Measurements from ENCODE around the gene ITPR2. TPM values are rescaled to one million over a fixed set of nuclear protein-coding genes. Genes with fewer than 3 reads are reported as not detected.
"Not testable (repeated sequence)": the region's sequence is repeated elsewhere in the genome, so short reads cannot be mapped to it uniquely, and the experiment has no call there.

Gene ITPR2
- total RNA-seq, 1 donor: 77.7 TPM

- no peak for DNase-seq (ENCODE audit: low read depth)
- no peak for TF ChIP-seq CTCF (IDR thresholded peaks at IDR 0.05; ENCODE audit: insufficient read depth, low read depth, low read length)
- H3K4me3 ChIP-seq (ENCODE audit: low read depth, low read length): no peak overlapping the region
Measured at GRCh38 chr12:26431211-26431610, 401.8 kb downstream of the ITPR2 start.

- not testable (repeated sequence) for DNase-seq (ENCODE audit: low read depth); H3K4me3 ChIP-seq (ENCODE audit: low read depth, low read length)
Measured at GRCh38 chr12:26430596-26430995, 402.4 kb downstream of the ITPR2 start.

GRCh38 chr12:26429070-26429691 lies 403.8 kb downstream of the ITPR2 start:
- TF ChIP-seq CTCF (IDR thresholded peaks at IDR 0.05; ENCODE audit: insufficient read depth, low read depth, low read length): no peak
- no peak for DNase-seq (ENCODE audit: low read depth)
- H3K4me3 ChIP-seq (ENCODE audit: low read depth, low read length): no peak overlapping the region

- H3K4me3 ChIP-seq (ENCODE audit: low read depth, low read length): no peak overlapping the region
- DNase-seq (ENCODE audit: low read depth): no peak
- no peak for TF ChIP-seq CTCF (IDR thresholded peaks at IDR 0.05; ENCODE audit: insufficient read depth, low read depth, low read length)
Measured at GRCh38 chr12:26428420-26428819, 404.6 kb downstream of the ITPR2 start.

- H3K4me3 ChIP-seq (ENCODE audit: low read depth, low read length): no peak overlapping the region
- no peak for DNase-seq (ENCODE audit: low read depth)
- TF ChIP-seq CTCF (IDR thresholded peaks at IDR 0.05; ENCODE audit: insufficient read depth, low read depth, low read length): no peak
Measured at GRCh38 chr12:26426652-26427051, 406.3 kb downstream of the ITPR2 start.

GRCh38 chr12:26425587-26426260 lies 407.3 kb downstream of the ITPR2 start:
- no peak overlapping the region for H3K4me3 ChIP-seq (ENCODE audit: low read depth, low read length)
- DNase-seq (ENCODE audit: low read depth): no peak
- no peak for TF ChIP-seq CTCF (IDR thresholded peaks at IDR 0.05; ENCODE audit: insufficient read depth, low read depth, low read length)

GRCh38 chr12:26422839-26423398 lies 410.1 kb downstream of the ITPR2 start:
- DNase-seq (ENCODE audit: low read depth): no peak
- TF ChIP-seq CTCF (IDR thresholded peaks at IDR 0.05; ENCODE audit: insufficient read depth, low read depth, low read length): no peak
- H3K4me3 ChIP-seq (ENCODE audit: low read depth, low read length): no peak overlapping the region

All from fibroblast of villous mesenchyme (primary cell).